ENCODE data around the gene ZMYND11.

DNA sequence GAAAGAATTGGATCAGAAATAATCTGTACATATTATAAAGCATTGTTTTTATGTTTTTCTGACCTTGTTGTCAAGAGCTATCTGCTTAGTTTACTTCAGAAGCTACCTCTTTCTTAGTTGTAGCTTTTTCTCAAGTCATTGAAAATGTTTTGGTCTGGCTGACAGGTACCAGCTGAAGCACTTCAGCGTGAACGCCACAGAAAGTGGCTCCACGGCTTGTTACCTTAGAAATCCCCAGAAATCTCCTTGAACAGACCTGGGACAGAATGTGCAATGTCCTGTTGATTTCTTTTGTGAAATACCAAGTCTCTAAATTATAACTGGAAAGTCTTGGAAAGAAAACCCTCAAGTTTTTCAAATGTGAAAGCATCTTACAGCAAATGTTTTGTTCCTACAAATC, 96.8 kb downstream of the ZMYND11 start:
- no peak for TF ChIP-seq POLR2AphosphoS5 (IDR thresholded peaks at IDR 0.05; ENCODE audit: low read depth, low read length)
- TF ChIP-seq POLR2A (IDR thresholded peaks at IDR 0.05; ENCODE audit: low read depth, low read length): no peak
- TF ChIP-seq TAF1 (IDR thresholded peaks at IDR 0.05; ENCODE audit: borderline replicate concordance, low read depth, low read length): no peak

All from GM12892 (cell line).